GM21717 (cell line): ENCODE measurements around the gene CHIA.
A peak's percentile ranks its signal among the peaks of the same experiment; 100 is the strongest.
"Not testable (repeated sequence)": the region's sequence is repeated elsewhere in the genome, so short reads cannot be mapped to it uniquely, and the experiment has no call there.

Experiments used
- ATAC-seq: cut with Tn5 transposase; IDR thresholded peaks from one replicate; pipeline ENCODE4 v1.9.1; 2021; ENCODE audit warnings: mild to moderate bottlenecking, moderate library complexity; ENCODE audit not compliant: unreplicated experiment

The CHIA gene

GRCh38 chr1:111283838-111284237 lies 6.8 kb upstream of the CHIA start:
- ATAC-seq: no peak

GRCh38 chr1:111285879-111286278 lies 4.8 kb upstream of the CHIA start:
- no peak for ATAC-seq

GRCh38 chr1:111286912-111287311 lies 3.7 kb upstream of the CHIA start:
- ATAC-seq: no peak

- no peak for ATAC-seq
Observed at GRCh38 chr1:111289371-111289770, 1.3 kb upstream of the CHIA start.

- no peak for ATAC-seq
Observed at GRCh38 chr1:111290104-111290503, 547 bp upstream of the CHIA start.

GRCh38 chr1:111294390-111294789 lies 3.7 kb downstream of the CHIA start:
- ATAC-seq: no peak

GRCh38 chr1:111302374-111302773 lies 11.7 kb downstream of the CHIA start:
- peak; percentile 70 for ATAC-seq

- no peak for ATAC-seq
Observed at GRCh38 chr1:111309690-111310089, 19.0 kb downstream of the CHIA start.

- no peak for ATAC-seq
Observed at GRCh38 chr1:111318523-111318922, 27.9 kb downstream of the CHIA start.

- ATAC-seq: no peak
Observed at GRCh38 chr1:111320066-111320879, 29.6 kb downstream of the CHIA start.

- ATAC-seq: no peak
Observed at GRCh38 chr1:111323231-111323630, 32.6 kb downstream of the CHIA start.

GRCh38 chr1:111332190-111332589 lies 41.5 kb downstream of the CHIA start:
- no peak for ATAC-seq

GRCh38 chr1:111334169-111334568 lies 43.5 kb downstream of the CHIA start:
- no peak for ATAC-seq

GRCh38 chr1:111335214-111335877 lies 44.7 kb downstream of the CHIA start:
- not testable (repeated sequence) for ATAC-seq

GRCh38 chr1:111338849-111339248 lies 48.2 kb downstream of the CHIA start:
- ATAC-seq: not testable (repeated sequence)

GRCh38 chr1:111346089-111346885 lies 55.6 kb downstream of the CHIA start:
- peak; percentile 85 for ATAC-seq

- ATAC-seq: no peak
Observed at GRCh38 chr1:111347026-111347425, 56.4 kb downstream of the CHIA start.

GRCh38 chr1:111351700-111352099 lies 61.0 kb downstream of the CHIA start:
- no peak for ATAC-seq

- ATAC-seq: no peak
Observed at GRCh38 chr1:111354584-111354983, 63.9 kb downstream of the CHIA start.

- no peak for ATAC-seq
Observed at GRCh38 chr1:111358964-111359363, 68.3 kb downstream of the CHIA start.

- ATAC-seq: no peak
Observed at GRCh38 chr1:111359376-111359775, 68.7 kb downstream of the CHIA start.

GRCh38 chr1:111360257-111360656 lies 69.6 kb downstream of the CHIA start:
- ATAC-seq: not testable (repeated sequence)
